Endothelial cell of umbilical vein (primary cell): ENCODE results near the gene CILP.

ENCODE experiments used
- EZH2 ChIP-seq: IDR thresholded peaks from 2 replicates; pipeline ENCODE4 v1.6.1; 2012; ENCODE audit warnings: borderline replicate concordance, low read depth, mild to moderate bottlenecking, moderate library complexity, low read length, inconsistent platforms; ENCODE audit not compliant: severe bottlenecking
- FOS ChIP-seq: IDR thresholded peaks from 2 replicates; pipeline ENCODE4 v1.6.1; 2011; ENCODE audit warnings: mild to moderate bottlenecking, low read length, moderate library complexity, borderline replicate concordance; ENCODE audit not compliant: insufficient read depth
- GATA2 ChIP-seq: IDR thresholded peaks from 2 replicates; pipeline ENCODE4 v1.7.0; 2011; ENCODE audit warnings: low read depth, mild to moderate bottlenecking, moderate library complexity, mixed read lengths, low read length; ENCODE audit not compliant: insufficient read length, insufficient read depth
- JUN ChIP-seq: IDR thresholded peaks from 2 replicates; pipeline ENCODE4 v1.6.1; 2011; ENCODE audit warnings: borderline replicate concordance, low read depth; ENCODE audit not compliant: insufficient read length, insufficient read depth
- MAX ChIP-seq: IDR thresholded peaks from 2 replicates; pipeline ENCODE4 v1.6.1; 2011; ENCODE audit not compliant: insufficient read depth, insufficient read length
- MYC ChIP-seq: IDR thresholded peaks from one replicate; pipeline ENCODE4 v1.6.1; 2011; ENCODE audit warnings: mild to moderate bottlenecking, low read depth, low read length
- POLR2A ChIP-seq: IDR thresholded peaks from 2 replicates; pipeline ENCODE4 v1.6.1; 2012; ENCODE audit warnings: low read depth, mild to moderate bottlenecking, control low read depth, low read length
- POLR2AphosphoS5 ChIP-seq: IDR thresholded peaks from 2 replicates; pipeline ENCODE4 v1.6.1; 2012; ENCODE audit warnings: low read depth, mild to moderate bottlenecking, control low read depth, low read length, moderate library complexity; ENCODE audit not compliant: insufficient read depth
- TF ChIP-seq, protein P1 (sequence below), 2 donors: IDR thresholded peaks; 1 replicate in 1 of 2; 2 replicates in 1 of 2; pipeline ENCODE4 v1.5.1; 2011; ENCODE audit warnings: low read length in 2 of 2, mild to moderate bottlenecking in 2 of 2, moderate library complexity in 2 of 2, control low read depth in 1 of 2, inconsistent platforms in 1 of 2, low read depth in 1 of 2; ENCODE audit not compliant: insufficient read depth in 1 of 2; ENCODE audit errors: extremely low read depth in 1 of 2

DNA sequence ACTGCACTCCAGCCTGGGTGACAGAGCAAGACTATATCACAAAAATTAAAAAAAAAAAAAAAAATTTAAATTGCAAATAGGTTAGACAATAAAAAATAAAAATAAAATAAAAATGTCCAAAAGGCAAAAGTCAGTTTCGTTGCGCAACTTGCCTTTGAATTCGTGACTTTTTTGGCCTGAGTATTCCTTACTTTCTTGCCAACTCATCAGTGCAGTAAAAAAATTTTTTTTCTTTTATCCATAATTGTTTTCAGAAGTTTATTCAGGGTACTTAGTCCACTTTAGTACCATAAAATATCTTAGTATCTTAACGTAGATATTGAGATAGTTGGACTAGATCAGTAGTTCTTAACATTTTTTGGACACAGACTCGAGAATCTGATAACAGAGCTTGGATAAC lies 22.4 kb upstream of the CILP start:
- TF ChIP-seq, protein P1, sequence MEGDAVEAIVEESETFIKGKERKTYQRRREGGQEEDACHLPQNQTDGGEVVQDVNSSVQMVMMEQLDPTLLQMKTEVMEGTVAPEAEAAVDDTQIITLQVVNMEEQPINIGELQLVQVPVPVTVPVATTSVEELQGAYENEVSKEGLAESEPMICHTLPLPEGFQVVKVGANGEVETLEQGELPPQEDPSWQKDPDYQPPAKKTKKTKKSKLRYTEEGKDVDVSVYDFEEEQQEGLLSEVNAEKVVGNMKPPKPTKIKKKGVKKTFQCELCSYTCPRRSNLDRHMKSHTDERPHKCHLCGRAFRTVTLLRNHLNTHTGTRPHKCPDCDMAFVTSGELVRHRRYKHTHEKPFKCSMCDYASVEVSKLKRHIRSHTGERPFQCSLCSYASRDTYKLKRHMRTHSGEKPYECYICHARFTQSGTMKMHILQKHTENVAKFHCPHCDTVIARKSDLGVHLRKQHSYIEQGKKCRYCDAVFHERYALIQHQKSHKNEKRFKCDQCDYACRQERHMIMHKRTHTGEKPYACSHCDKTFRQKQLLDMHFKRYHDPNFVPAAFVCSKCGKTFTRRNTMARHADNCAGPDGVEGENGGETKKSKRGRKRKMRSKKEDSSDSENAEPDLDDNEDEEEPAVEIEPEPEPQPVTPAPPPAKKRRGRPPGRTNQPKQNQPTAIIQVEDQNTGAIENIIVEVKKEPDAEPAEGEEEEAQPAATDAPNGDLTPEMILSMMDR (IDR thresholded peaks at IDR 0.05; ENCODE audit: extremely low read depth in 1 of 2, insufficient read depth in 1 of 2, low read depth in 1 of 2, low read length in 2 of 2) = no peak
- no peak for TF ChIP-seq POLR2AphosphoS5
- no peak for TF ChIP-seq POLR2A
- TF ChIP-seq EZH2 = no peak
- TF ChIP-seq JUN = no peak
- no peak for TF ChIP-seq MYC
- TF ChIP-seq MAX = no peak
- TF ChIP-seq FOS = no peak
- no peak for TF ChIP-seq GATA2
